ENCODE results near the gene ZDHHC11B.

- TF ChIP-seq CTCF (IDR thresholded peaks at IDR 0.05) (no peak), POLR2A (IDR thresholded peaks at IDR 0.05) (no peak)
Observed at GRCh38 chr5:819078-819477, 34.5 kb upstream of the ZDHHC11B start.

Data from body of pancreas (tissue), 4 donors.